Measurements from ENCODE around the gene TMEM184B.
"Not testable (repeated sequence)": the region's sequence is repeated elsewhere in the genome, so short reads cannot be mapped to it uniquely, and the experiment has no call there.

The TMEM184B gene

GRCh38 chr22:38177926-38178604, 94.7 kb downstream of the TMEM184B start:
- no peak for DNase-seq (ENCODE audit: low spot score)

DNA sequence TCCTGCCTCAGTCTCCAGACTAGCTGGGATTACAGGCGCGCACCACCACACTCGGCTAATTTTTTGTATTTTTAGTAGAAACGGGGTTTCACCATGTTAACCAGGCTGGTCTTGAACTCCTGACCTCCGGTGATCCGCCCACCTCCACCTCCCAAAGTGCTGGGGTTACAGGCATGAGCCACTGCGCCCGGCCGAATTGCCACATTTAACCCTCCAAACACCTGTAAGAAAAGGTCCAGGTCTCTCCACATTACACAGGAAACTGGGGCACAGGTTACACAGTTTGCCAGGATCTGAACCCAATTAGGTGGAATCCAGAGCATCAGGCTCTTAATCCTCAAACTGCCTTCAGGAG, 95.3 kb downstream of the TMEM184B start:
- not testable (repeated sequence) for DNase-seq (ENCODE audit: low spot score)

GRCh38 chr22:38177044-38177443, 95.8 kb downstream of the TMEM184B start:
- no peak for DNase-seq (ENCODE audit: low spot score)

GRCh38 chr22:38176170-38176741, 96.6 kb downstream of the TMEM184B start:
- DNase-seq (ENCODE audit: low spot score), result no peak

GRCh38 chr22:38175206-38176118, 97.3 kb downstream of the TMEM184B start:
- no peak for DNase-seq (ENCODE audit: low spot score)

GRCh38 chr22:38174626-38175025, 98.2 kb downstream of the TMEM184B start:
- DNase-seq (ENCODE audit: low spot score), result no peak

DNA sequence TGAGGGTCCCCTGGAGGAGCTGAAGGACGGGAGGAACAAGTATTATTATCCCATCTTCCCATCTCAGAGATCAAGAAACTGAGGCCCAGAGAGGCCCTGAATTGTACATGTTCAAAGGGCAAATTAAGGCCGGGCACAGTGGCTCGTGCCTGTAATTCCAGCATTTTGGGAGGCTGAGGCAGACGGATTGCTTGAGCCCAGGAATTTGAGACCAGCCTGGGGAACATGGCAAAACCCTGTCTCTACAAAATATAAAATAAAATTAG, 99.2 kb downstream of the TMEM184B start:
- DNase-seq (ENCODE audit: low spot score), result no peak

DNA sequence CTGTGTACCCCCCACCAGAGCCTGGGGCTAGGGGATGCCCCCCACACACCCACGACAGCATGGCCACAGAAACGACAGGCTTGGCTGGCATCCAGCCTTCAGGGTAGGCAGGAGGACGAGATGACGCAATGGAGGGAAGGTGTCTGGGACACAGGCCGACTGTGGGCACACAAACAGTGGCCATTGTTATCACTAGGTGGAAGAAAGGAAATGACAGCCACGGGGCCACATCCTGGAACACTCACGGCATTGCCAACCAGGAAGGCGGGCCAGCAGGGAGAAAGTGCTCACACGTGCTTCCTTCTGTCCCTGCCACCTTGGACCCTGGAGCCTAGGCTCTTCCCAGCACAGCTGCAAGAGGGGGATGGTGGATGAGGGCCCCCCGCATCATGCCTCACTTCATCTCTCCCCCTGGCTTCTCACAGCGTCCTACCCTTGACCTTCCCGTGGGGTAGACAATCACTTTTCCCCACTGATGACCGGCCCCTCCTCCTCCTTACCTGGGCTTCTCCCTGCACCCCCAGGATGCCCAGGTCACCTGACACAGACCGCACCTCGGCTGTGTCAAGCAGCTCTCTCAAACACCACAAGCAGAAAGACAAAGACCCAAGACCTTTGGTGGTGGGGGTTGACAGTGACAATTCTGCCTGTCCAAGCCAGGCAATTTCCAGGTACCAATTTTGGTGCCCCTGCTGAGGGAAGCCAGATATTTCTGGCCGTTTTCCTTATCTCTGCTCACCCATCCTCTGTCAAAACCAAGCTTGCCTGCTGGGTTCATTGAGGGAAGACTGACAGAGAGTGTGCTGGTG, 99.8 kb downstream of the TMEM184B start:
- DNase-seq (ENCODE audit: low spot score), result peak; percentile 26

GRCh38 chr22:38171927-38172831, 100.6 kb downstream of the TMEM184B start:
- peak; percentile 81 for DNase-seq (ENCODE audit: low spot score)

- DNase-seq (ENCODE audit: low spot score), result no peak
Observed at GRCh38 chr22:38170469-38170868, 102.3 kb downstream of the TMEM184B start.

Data from hematopoietic multipotent progenitor cell treated with erythropoietin and hydrocortisone succinate and interleukin-3 and kit ligand, for 15 days (in vitro differentiated cells).